Gastrocnemius medialis (tissue), 4 donors: ENCODE results near the gene ME3. TPM values are rescaled to one million over a fixed set of nuclear protein-coding genes. Genes with fewer than 3 reads are reported as not detected.
"Not testable (repeated sequence)": the region's sequence is repeated elsewhere in the genome, so short reads cannot be mapped to it uniquely, and the experiment has no call there.

Experiments used
- ATAC-seq, 2 donors: fragments of 150-250 bp; one replicate each; pipeline ENCODE4 v1.9.1; 2016
- DNase-seq, 2 donors: peaks; one replicate each; pipeline ENCODE4 v3.0.0-alpha.2; 2019
- H3K27ac ChIP-seq, 4 donors: fragments of 200-600 bp; sonication (generic); 1 replicate in 1 of 4; 2 replicates in 3 of 4; pipeline ENCODE4 v1.5.1; 2016 to 2018; ENCODE audit warnings: mild to moderate bottlenecking in 2 of 4, moderate library complexity in 1 of 4
- H3K27me3 ChIP-seq, 3 donors: fragments of 200-600 bp; sonication (generic) in 2 of 3; 1 replicate in 1 of 3; 2 replicates in 2 of 3; pipeline versions ENCODE4 v1.5.1 to v1.6.0; 2016 to 2019; ENCODE audit warnings: mild to moderate bottlenecking in 1 of 3, moderate library complexity in 1 of 3
- H3K36me3 ChIP-seq, 2 donors: fragments of 200-600 bp; sonication (generic) in 1 of 2; one replicate each; pipeline ENCODE4 v1.5.1; 2017 to 2018
- H3K4me1 ChIP-seq, 2 donors: fragments of 200-600 bp; sonication (generic) in 1 of 2; one replicate each; pipeline ENCODE4 v1.5.1; 2016 to 2017; ENCODE audit warnings: mild to moderate bottlenecking in 2 of 2
- H3K4me3 ChIP-seq, 4 donors: fragments of 200-600 bp; sonication (generic) in 3 of 4; 1 replicate in 1 of 4; 2 replicates in 3 of 4; pipeline ENCODE4 v1.5.1; 2016 to 2019; ENCODE audit warnings: mild to moderate bottlenecking in 2 of 4
- H3K9me3 ChIP-seq, 3 donors: fragments of 200-600 bp; sonication (generic) in 2 of 3; 1 replicate in 1 of 3; 2 replicates in 2 of 3; pipeline ENCODE4 v1.5.1; 2016 to 2019
- POLR2A ChIP-seq, 2 donors: fragments of 450-650 bp; IDR thresholded peaks; one replicate each; pipeline ENCODE4 v1.6.1; 2017; ENCODE audit warnings: antibody characterized with exemption in 2 of 2, mild to moderate bottlenecking in 2 of 2, moderate library complexity in 2 of 2
- in situ Hi-C, 4 donors: fragments of 200-750 bp; cut with MboI; loops; one replicate each; pipeline versions ENCODE4 v1.15.0 to v1.8.0; 2017; ENCODE audit warnings: low sequenced_read_pairs in 4 of 4
- intact Hi-C: fragments of 100-400 bp; cut with DNase I; formaldehyde crosslinking; loops from one replicate; pipeline ENCODE4 v1.15.1; 2023; ENCODE audit warnings: low total_unique reads
- total RNA-seq, 4 donors: library from RNA; depleted of rRNA; stranded (reverse); fragments of >200 nt; gene quantifications; one replicate each; pipeline versions ENCODE4 v1.1.0 to v1.2.3, GENCODE V29; 2016
- TF ChIP-seq, protein P1 (sequence below), 5 experiments: fragments of 450-650 bp in 3 of 5; fragments of 200-600 bp in 2 of 5; sonication (generic) in 2 of 5; IDR thresholded peaks in 4 of 5; conservative IDR thresholded peaks in 1 of 5; 1 replicate in 4 of 5; 2 replicates in 1 of 5; pipeline ENCODE4 v1.5.1; 2016 to 2019; ENCODE audit warnings: antibody characterized with exemption in 5 of 5, mild to moderate bottlenecking in 3 of 5, moderate library complexity in 3 of 5

The ME3 gene
- total RNA-seq, 4 donors from 2014 or later: 4.2 to 17.0 (median 15.7) TPM

- ATAC-seq: no peak
- DNase-seq: no peak
- Histone ChIP-seq H3K4me3 (no peak overlapping the region), H3K36me3 (no peaks in the 10 kb centered on the region), H3K9me3 (no peaks in the 10 kb centered on the region), H3K27me3 (no peaks in the 10 kb centered on the region), H3K4me1 (peaks cover 7 to 12% of the 10 kb centered on the region in 2 donors), H3K27ac (no peak overlapping the region)
- TF ChIP-seq, protein P1, sequence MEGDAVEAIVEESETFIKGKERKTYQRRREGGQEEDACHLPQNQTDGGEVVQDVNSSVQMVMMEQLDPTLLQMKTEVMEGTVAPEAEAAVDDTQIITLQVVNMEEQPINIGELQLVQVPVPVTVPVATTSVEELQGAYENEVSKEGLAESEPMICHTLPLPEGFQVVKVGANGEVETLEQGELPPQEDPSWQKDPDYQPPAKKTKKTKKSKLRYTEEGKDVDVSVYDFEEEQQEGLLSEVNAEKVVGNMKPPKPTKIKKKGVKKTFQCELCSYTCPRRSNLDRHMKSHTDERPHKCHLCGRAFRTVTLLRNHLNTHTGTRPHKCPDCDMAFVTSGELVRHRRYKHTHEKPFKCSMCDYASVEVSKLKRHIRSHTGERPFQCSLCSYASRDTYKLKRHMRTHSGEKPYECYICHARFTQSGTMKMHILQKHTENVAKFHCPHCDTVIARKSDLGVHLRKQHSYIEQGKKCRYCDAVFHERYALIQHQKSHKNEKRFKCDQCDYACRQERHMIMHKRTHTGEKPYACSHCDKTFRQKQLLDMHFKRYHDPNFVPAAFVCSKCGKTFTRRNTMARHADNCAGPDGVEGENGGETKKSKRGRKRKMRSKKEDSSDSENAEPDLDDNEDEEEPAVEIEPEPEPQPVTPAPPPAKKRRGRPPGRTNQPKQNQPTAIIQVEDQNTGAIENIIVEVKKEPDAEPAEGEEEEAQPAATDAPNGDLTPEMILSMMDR (IDR thresholded peaks at IDR 0.05 in 4 of 5, conservative IDR thresholded peaks at IDR 0.05 in 1 of 5): no peak
- TF ChIP-seq POLR2A (IDR thresholded peaks at IDR 0.05): no peak
- intact Hi-C loops: no loop called here
- in situ Hi-C loops: no loop called here
Observed at GRCh38 chr11:86663291-86663690, 9.1 kb downstream of the ME3 start.

DNA sequence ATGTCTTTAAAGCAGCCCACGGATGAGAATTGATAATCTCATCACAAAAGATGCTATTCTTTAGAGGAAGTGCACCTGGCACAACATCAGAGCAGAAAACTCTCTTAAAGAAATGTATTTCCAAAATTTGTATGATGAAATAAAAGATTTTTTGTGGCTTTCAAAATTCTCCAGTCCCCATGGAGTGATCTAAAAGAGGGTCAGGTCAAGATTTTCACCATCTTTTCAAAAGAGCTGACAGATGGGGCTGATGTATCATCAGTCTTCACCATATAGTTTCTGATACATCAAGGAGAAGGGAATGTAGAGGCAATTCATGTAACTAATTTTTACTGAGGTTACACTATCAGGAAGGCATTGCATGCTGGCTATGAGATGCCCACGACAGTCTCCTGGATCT, 11.7 kb downstream of the ME3 start:
- in situ Hi-C loops: no loop called here
- ATAC-seq (no peak), DNase-seq (no peak)
- TF ChIP-seq, protein P1 (IDR thresholded peaks at IDR 0.05 in 4 of 5, conservative IDR thresholded peaks at IDR 0.05 in 1 of 5): no peak
- no peak for TF ChIP-seq POLR2A (IDR thresholded peaks at IDR 0.05)
- Histone ChIP-seq H3K36me3 (no peaks in the 10 kb centered on the region), H3K4me1 (peaks cover 8 to 16% of the 10 kb centered on the region in 2 donors), H3K9me3 (no peaks in the 10 kb centered on the region), H3K4me3 (no peak overlapping the region), H3K27me3 (no peaks in the 10 kb centered on the region), H3K27ac (no peak overlapping the region)
- intact Hi-C loops: no loop called here

DNA sequence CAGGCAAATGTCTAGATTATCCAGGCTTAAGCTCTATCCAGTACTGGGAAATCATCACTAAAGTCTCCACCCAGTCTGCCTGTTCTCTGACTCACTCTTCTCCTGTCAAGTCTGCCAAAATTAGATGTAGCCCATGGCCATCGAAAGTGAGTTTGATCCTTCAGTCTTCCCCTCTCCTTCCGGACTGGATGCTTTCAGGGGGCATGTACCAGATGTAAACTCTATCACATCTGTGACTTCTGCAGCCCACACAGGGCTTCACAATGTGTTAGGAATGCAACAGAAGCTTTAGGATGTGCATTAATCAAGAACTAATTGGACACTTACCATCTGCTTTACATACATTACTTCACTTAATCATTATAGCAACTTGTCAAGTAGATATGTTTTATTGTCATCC, 12.3 kb downstream of the ME3 start:
- Histone ChIP-seq H3K4me1 (peaks cover 8 to 16% of the 10 kb centered on the region in 2 donors), H3K4me3 (no peak overlapping the region), H3K27me3 (no peaks in the 10 kb centered on the region), H3K27ac (no peak overlapping the region), H3K9me3 (no peaks in the 10 kb centered on the region), H3K36me3 (no peaks in the 10 kb centered on the region)
- in situ Hi-C loops: no loop called here
- ATAC-seq (peak in 1 of 2 donors; percentile 41), DNase-seq (no peak)
- intact Hi-C loops: no loop called here
- TF ChIP-seq POLR2A (IDR thresholded peaks at IDR 0.05): no peak
- TF ChIP-seq, protein P1 (IDR thresholded peaks at IDR 0.05 in 4 of 5, conservative IDR thresholded peaks at IDR 0.05 in 1 of 5): no peak

GRCh38 chr11:86658534-86658933, 13.9 kb downstream of the ME3 start:
- peak overlapping the region in 2 of 4 donors; percentile 6 to 15 for H3K27ac ChIP-seq
- TF ChIP-seq, protein P1 (IDR thresholded peaks at IDR 0.05 in 4 of 5, conservative IDR thresholded peaks at IDR 0.05 in 1 of 5): no peak
- no peak for TF ChIP-seq POLR2A (IDR thresholded peaks at IDR 0.05)
- H3K4me3 ChIP-seq: no peak overlapping the region
- ATAC-seq (no peak), DNase-seq (no peak)
- no peaks in the 10 kb centered on the region for H3K9me3 ChIP-seq
- in situ Hi-C loops: no loop called here
- H3K36me3 ChIP-seq: no peaks in the 10 kb centered on the region
- no peaks in the 10 kb centered on the region for H3K27me3 ChIP-seq
- peaks cover 8 to 16% of the 10 kb centered on the region in 2 donors for H3K4me1 ChIP-seq
- intact Hi-C loops: no loop called here

- H3K4me1 ChIP-seq, ATAC-seq, H3K4me3 ChIP-seq, H3K27me3 ChIP-seq, H3K9me3 ChIP-seq, H3K36me3 ChIP-seq, in situ Hi-C loops, H3K27ac ChIP-seq, DNase-seq, intact Hi-C loops: not testable (repeated sequence)
Observed at GRCh38 chr11:86645212-86645611, 27.2 kb downstream of the ME3 start.
